K562 (cell line): ENCODE data around the gene MCCC2. TPM values are rescaled to one million over a fixed set of nuclear protein-coding genes. Genes with fewer than 3 reads are reported as not detected.

Source experiments
- ATAC-seq: fragments of 200-7000 bp; cut with Tn5 transposase; 3 replicates; pipeline ENCODE4 v1.9.1; 2020; ENCODE audit warnings: moderate library complexity
- BruUV-seq: library from RNA; stranded (reverse); fragments of 400-500 nt; replicated peaks from 2 replicates; lab custom pipeline; 2021; lab: Mats Ljungman, UMichigan
- CTCF ChIA-PET: fragments of 300-600 bp; formaldehyde crosslinking; extraction: SDS; loops from one replicate; lab custom pipeline; 2021; ENCODE audit warnings: low intra/inter-chr PET ratio; lab: Yijun Ruan, JAX
- POLR2A ChIA-PET: fragments of 300-600, 350-650 bp; sonication (Branson Sonifier 250); formaldehyde crosslinking; extraction: SDS; loops from one replicate; lab custom pipeline; 2021; ENCODE audit warnings: antibody characterized with exemption, inconsistent platforms; lab: Yijun Ruan, JAX
- DNase-seq, 4 experiments: peaks; one replicate each; pipeline versions ENCODE4 v3.0.0 to v3.0.0-alpha.2; 2011 to 2018; ENCODE audit warnings: low spot score in 3 of 4, mixed read lengths in 3 of 4; ENCODE audit errors: extremely low read depth in 1 of 4
- FAIRE-seq: peaks from 2 replicates; lab custom pipeline; 2011; peaks lifted over from hg19 to GRCh38; lab: Jason Lieb, UNC
- H2AFZ ChIP-seq: 2 replicates; pipeline ENCODE4 v1.6.0; 2011; ENCODE audit warnings: low read depth, low read length, control low read depth, inconsistent platforms
- H3K27ac ChIP-seq: fragments of 200-600 bp; 3 replicates; pipeline ENCODE4 v1.8.0; 2011; ENCODE audit warnings: low read depth, mild to moderate bottlenecking, control low read depth, inconsistent platforms, low read length, moderate library complexity, mixed read lengths; ENCODE audit errors: extremely low read depth
- H3K27me3 ChIP-seq, 2 experiments: fragments of 300-600 bp in 1 of 2; 2 replicates in 1 of 2; 3 replicates in 1 of 2; pipeline versions ENCODE4 v1.6.0 to v1.8.0; 2011; ENCODE audit warnings: inconsistent platforms in 2 of 2, low read length in 2 of 2, mild to moderate bottlenecking in 1 of 2, mixed read lengths in 1 of 2, moderate library complexity in 1 of 2; ENCODE audit not compliant: control insufficient read depth in 2 of 2, insufficient read depth in 2 of 2
- H3K36me3 ChIP-seq: fragments of 300-600 bp; 3 replicates; pipeline ENCODE4 v1.8.0; 2011; ENCODE audit warnings: mild to moderate bottlenecking, low read length, inconsistent platforms; ENCODE audit not compliant: control insufficient read depth, insufficient read depth
- H3K4me1 ChIP-seq, 2 experiments: fragments of 200-600 bp in 1 of 2; replicated peaks in 1 of 2; 2 replicates in 1 of 2; 3 replicates in 1 of 2; pipeline versions ENCODE4 v1.5.1 to v1.8.0; 2011; ENCODE audit warnings: inconsistent platforms in 2 of 2, low read length in 2 of 2, mild to moderate bottlenecking in 1 of 2, mixed read lengths in 1 of 2, moderate library complexity in 1 of 2; ENCODE audit not compliant: control insufficient read depth in 2 of 2, insufficient read depth in 2 of 2
- H3K4me2 ChIP-seq: 2 replicates; pipeline ENCODE4 v1.6.1; 2011; ENCODE audit warnings: low read length, control low read depth, inconsistent platforms, mixed read lengths; ENCODE audit not compliant: insufficient read depth
- H3K4me3 ChIP-seq: fragments of 200-600 bp; sonication (generic), shearing (Covaris generic); 2 replicates; pipeline ENCODE4 v1.5.1; 2016; ENCODE audit warnings: control low read depth, inconsistent platforms
- H3K79me2 ChIP-seq: fragments of 200-600 bp; 3 replicates; pipeline ENCODE4 v1.8.0; 2011; ENCODE audit warnings: low read length, inconsistent platforms; ENCODE audit not compliant: control insufficient read depth, insufficient read depth
- H3K9ac ChIP-seq, 2 experiments: 2 replicates each; pipeline versions ENCODE4 v1.6.0 to v1.6.1; 2011; ENCODE audit warnings: low read depth in 2 of 2, low read length in 2 of 2, control low read depth in 1 of 2, inconsistent platforms in 1 of 2, mild to moderate bottlenecking in 1 of 2, mixed read lengths in 1 of 2; ENCODE audit not compliant: insufficient read depth in 1 of 2
- H3K9me1 ChIP-seq: one replicate; pipeline ENCODE4 v1.6.0; 2011; ENCODE audit warnings: inconsistent platforms, mild to moderate bottlenecking, low read length, moderate library complexity; ENCODE audit not compliant: control insufficient read depth, insufficient read depth
- H3K9me3 ChIP-seq: replicated peaks from 2 replicates; pipeline ENCODE4 v1.5.1; 2011; ENCODE audit warnings: low read depth, low read length, inconsistent platforms; ENCODE audit not compliant: control insufficient read depth, insufficient read depth
- H4K20me1 ChIP-seq: replicated peaks from 2 replicates; pipeline ENCODE4 v1.6.1; 2011; ENCODE audit warnings: low read length, inconsistent platforms, mixed read lengths; ENCODE audit not compliant: control insufficient read depth, insufficient read depth
- ARID3A ChIP-seq: IDR thresholded peaks from 2 replicates; pipeline ENCODE4 v1.6.1; 2012; ENCODE audit warnings: low read depth, low read length, improper control_type of control experiment, borderline replicate concordance
- C11orf30 ChIP-seq: fragments of 450-650 bp; IDR thresholded peaks from 2 replicates; pipeline ENCODE4 v1.6.1; 2016; ENCODE audit warnings: low read depth, mild to moderate bottlenecking
- FUS ChIP-seq: fragments of 200-400 bp; formaldehyde crosslinking; optimal IDR thresholded peaks from 2 replicates; pipeline ENCODE3; 2017; ENCODE audit warnings: low read depth, low read length
- MAFF ChIP-seq: IDR thresholded peaks from 2 replicates; pipeline ENCODE4 v1.6.1; 2012; ENCODE audit warnings: low read length, improper control_type of control experiment
- MAFG ChIP-seq: fragments of 450-650 bp; conservative IDR thresholded peaks from 2 replicates; pipeline ENCODE4 v1.6.1; 2016; ENCODE audit warnings: missing genetic modification characterization, missing compliant biosample characterization
- MAFK ChIP-seq: IDR thresholded peaks from 2 replicates; pipeline ENCODE4 v1.6.1; 2011; ENCODE audit warnings: low read length, improper control_type of control experiment
- RAD51 ChIP-seq: fragments of 450-650 bp; IDR thresholded peaks from 2 replicates; pipeline ENCODE4 v1.7.1; 2016; ENCODE audit warnings: low read depth, mild to moderate bottlenecking, borderline replicate concordance
- TRIM28 ChIP-seq: fragments of 450-650 bp; IDR thresholded peaks from 2 replicates; pipeline ENCODE4 v1.6.1; 2017
- TSHZ1 ChIP-seq: fragments of 250-450 bp; sonication (Bioruptor Pico); IDR thresholded peaks from 2 replicates; pipeline ENCODE4 v1.4.0; 2020; ENCODE audit warnings: mild to moderate bottlenecking, moderate library complexity
- ZKSCAN1 ChIP-seq: fragments of 150-350 bp; IDR thresholded peaks from 2 replicates; pipeline ENCODE4 v1.6.1; 2016; ENCODE audit warnings: low read depth, low read length
- ZNF316 ChIP-seq: fragments of 450-650 bp; IDR thresholded peaks from 2 replicates; pipeline ENCODE4 v1.6.1; 2016
- ZNF778 ChIP-seq: fragments of 450-650 bp; formaldehyde crosslinking; IDR thresholded peaks from 2 replicates; pipeline ENCODE4 v1.4.0; 2020; ENCODE audit warnings: mild to moderate bottlenecking, moderate library complexity
- in situ Hi-C: fragments of 300-500 bp; cut with MboI; formaldehyde crosslinking; loops from 4 replicates; pipeline ENCODE4 v1.15.0; 2018; ENCODE audit warnings: inconsistent platforms, mixed read lengths
- intact Hi-C: fragments of 100-400 bp; cut with micrococcal nuclease; formaldehyde crosslinking; loops from 2 replicates; pipeline ENCODE4 v1.14.2; 2022
- polyA plus RNA-seq, 8 experiments: library from polyadenylated mRNA; depleted of rRNA in 4 of 8; stranded (reverse) in 5 of 8; unstranded in 3 of 8; fragments of >200 nt; fragmentation: Nextera tagmentation in 2 of 8; fragmentation: Illumina TruSeq in 1 of 8; extraction: Ambion mirVana in 2 of 8; extraction: Trizol in 1 of 8; gene quantifications; 2 replicates each; pipeline versions ENCODE4 v1.2.1 to v1.2.3, GENCODE V29; 2011 to 2014; ENCODE audit warnings: inconsistent platforms in 1 of 8, missing spikeins in 1 of 8
- total RNA-seq, 7 experiments: library from RNA; depleted of rRNA in 6 of 7; stranded (reverse); fragments of >200 nt in 6 of 7; fragmentation: Illumina TruSeq in 2 of 7; extraction: Trizol in 2 of 7; gene quantifications; 2 replicates each; pipeline versions ENCODE4 v1.2.1 to v1.2.3, GENCODE V29; 2011 to 2021; ENCODE audit warnings: low replicate concordance in 1 of 7

Gene MCCC2
- total and polyA plus RNA-seq, 9 of the 15 experiments (the other 6 are each of a cell fraction or from before 2014, with no cell fraction given), result 17.1 to 77.9 (median 52.5) TPM

- CTCF ChIA-PET, result no interaction called here
- H3K9me1 ChIP-seq, result no peaks in the 10 kb centered on the region
- POLR2A ChIA-PET, result interaction anchor here (1.2 to 2.5 kb wide), 2 partner anchors 10 to 22 kb away, joined by 4 to 7 read pairs; no protein-coding TSS in a partner anchor
- H4K20me1 ChIP-seq, result no peaks in the 10 kb centered on the region
- ATAC-seq (no peak), FAIRE-seq (no peak), DNase-seq (no peak)
- no peak overlapping the region for H3K4me2 ChIP-seq
- peaks cover 40% of the 10 kb centered on the region for H3K79me2 ChIP-seq
- peaks cover 8% of the 10 kb centered on the region in 2 experiments; a peak in 4 of 5 replicates for H3K4me1 ChIP-seq
- no peak overlapping the region for H3K9ac ChIP-seq
- H3K4me3 ChIP-seq, result no peak overlapping the region
- H3K27me3 ChIP-seq, result no peaks in the 10 kb centered on the region
- H2AFZ ChIP-seq, result no peak overlapping the region
- no peaks in the 10 kb centered on the region for H3K9me3 ChIP-seq
- H3K36me3 ChIP-seq, result peaks cover 14% of the 10 kb centered on the region; the same call in 2 of the 3 replicates
- in situ Hi-C loops, result no loop called here
- no peak overlapping the region for H3K27ac ChIP-seq
- no TSS peak for BruUV-seq
- TF ChIP-seq FUS, result no peak
- peak; percentile 97 for TF ChIP-seq ZNF316
- peak; percentile 91 for TF ChIP-seq C11orf30
- no peak for TF ChIP-seq ZKSCAN1
- TF ChIP-seq RAD51, result no peak
- TF ChIP-seq ARID3A, result no peak
- TF ChIP-seq MAFK, result peak; percentile 82
- TF ChIP-seq TRIM28, result no peak
- TF ChIP-seq MAFF, result peak; percentile 89
- TF ChIP-seq ZNF778 (CRISPR knock-in tag), result no peak
- TF ChIP-seq TSHZ1, result no peak
- TF ChIP-seq MAFG (tag), result peak; percentile 85
- TF ChIP-seq, all 486 proteins: peak for 5
- intact Hi-C loops, result no loop called here
These were observed 4.0 kb downstream of the MCCC2 start for GRCh38 chr5:71591100-71591499.
